GM18520 (cell line): ENCODE measurements around the gene CPVL.

ENCODE experiments used
- ATAC-seq: cut with Tn5 transposase; IDR thresholded peaks from one replicate; pipeline ENCODE4 v1.9.1; 2021; ENCODE audit not compliant: unreplicated experiment

CPVL gene

GRCh38 chr7:28984217-28984616 lies 162.1 kb downstream of the CPVL start:
- no peak for ATAC-seq

- no peak for ATAC-seq
Measured at GRCh38 chr7:28983396-28984190, 162.7 kb downstream of the CPVL start.

GRCh38 chr7:28981161-28981465 lies 165.2 kb downstream of the CPVL start:
- no peak for ATAC-seq

- ATAC-seq: no peak
Measured at GRCh38 chr7:28980451-28981160, 165.7 kb downstream of the CPVL start.

- no peak for ATAC-seq
Measured at GRCh38 chr7:28979776-28980175, 166.6 kb downstream of the CPVL start.

- ATAC-seq: no peak
Measured at GRCh38 chr7:28977881-28978280, 168.5 kb downstream of the CPVL start.

GRCh38 chr7:28976022-28976421 lies 170.3 kb downstream of the CPVL start:
- no peak for ATAC-seq

- no peak for ATAC-seq
Measured at GRCh38 chr7:28973591-28973990, 172.7 kb downstream of the CPVL start.

GRCh38 chr7:28964056-28964455 lies 182.3 kb downstream of the CPVL start:
- ATAC-seq: no peak

- no peak for ATAC-seq
Measured at GRCh38 chr7:28961972-28962371, 184.4 kb downstream of the CPVL start.

GRCh38 chr7:28960071-28960840 lies 186.1 kb downstream of the CPVL start:
- no peak for ATAC-seq

- no peak for ATAC-seq
Measured at GRCh38 chr7:28958980-28959347, 187.4 kb downstream of the CPVL start.

- no peak for ATAC-seq
Measured at GRCh38 chr7:28958235-28958979, 187.9 kb downstream of the CPVL start, which contains the start of gene TRIL. Gene TRIL (minus strand): TSS chr7:28958330. CDS start chr7:28958046, 284 bp downstream.

- ATAC-seq: no peak
Measured at GRCh38 chr7:28957751-28958234, 188.5 kb downstream of the CPVL start.

- no peak for ATAC-seq
Measured at GRCh38 chr7:28957064-28957750, 189.1 kb downstream of the CPVL start.

- no peak for ATAC-seq
Measured at GRCh38 chr7:28956608-28957063, 189.7 kb downstream of the CPVL start.

GRCh38 chr7:28955718-28956607 lies 190.4 kb downstream of the CPVL start:
- no peak for ATAC-seq

- ATAC-seq: no peak
Measured at GRCh38 chr7:28955356-28955717, 191.0 kb downstream of the CPVL start.

- ATAC-seq: no peak
Measured at GRCh38 chr7:28954946-28955345, 191.4 kb downstream of the CPVL start.
